ENCODE results near the gene GDI2.
"Not testable (repeated sequence)": the region's sequence is repeated elsewhere in the genome, so short reads cannot be mapped to it uniquely, and the experiment has no call there.

GDI2 gene

GRCh38 chr10:5828725-5829124 is 15.5 kb upstream of the GDI2 start:
- in situ Hi-C loops (cut with MboI; ENCODE audit: low sequenced_read_pairs): no loop called here

GRCh38 chr10:5827841-5828240 is 14.6 kb upstream of the GDI2 start:
- in situ Hi-C loops (cut with MboI; ENCODE audit: low sequenced_read_pairs): no loop called here

GRCh38 chr10:5826511-5826910 is 13.3 kb upstream of the GDI2 start:
- in situ Hi-C loops (cut with MboI; ENCODE audit: low sequenced_read_pairs): not testable (repeated sequence)

GRCh38 chr10:5818894-5819293 is 5.7 kb upstream of the GDI2 start:
- in situ Hi-C loops (cut with MboI; ENCODE audit: low sequenced_read_pairs): no loop called here

- in situ Hi-C loops (cut with MboI; ENCODE audit: low sequenced_read_pairs): no loop called here
These were observed 4.8 kb upstream of the GDI2 start for GRCh38 chr10:5818048-5818331.

- in situ Hi-C loops (cut with MboI; ENCODE audit: low sequenced_read_pairs): no loop called here
These were observed 4.3 kb upstream of the GDI2 start for GRCh38 chr10:5817322-5818047.

GRCh38 chr10:5816170-5816569 is 2.9 kb upstream of the GDI2 start:
- in situ Hi-C loops (cut with MboI; ENCODE audit: low sequenced_read_pairs): no loop called here

GRCh38 chr10:5814110-5815107 is 1.2 kb upstream of the GDI2 start:
- in situ Hi-C loops (cut with MboI; ENCODE audit: low sequenced_read_pairs): no loop called here

GRCh38 chr10:5813091-5813340 is 218 bp downstream of the GDI2 start:
- in situ Hi-C loops (cut with MboI; ENCODE audit: low sequenced_read_pairs): no loop called here

GRCh38 chr10:5812283-5813090 is 747 bp downstream of the GDI2 start:
- in situ Hi-C loops (cut with MboI; ENCODE audit: low sequenced_read_pairs): no loop called here

- in situ Hi-C loops (cut with MboI; ENCODE audit: low sequenced_read_pairs): no loop called here
These were observed 1.8 kb downstream of the GDI2 start for GRCh38 chr10:5811387-5811821.

- in situ Hi-C loops (cut with MboI; ENCODE audit: low sequenced_read_pairs): no loop called here
These were observed 3.0 kb downstream of the GDI2 start for GRCh38 chr10:5810225-5810624.

GRCh38 chr10:5809527-5810154 is 3.6 kb downstream of the GDI2 start:
- in situ Hi-C loops (cut with MboI; ENCODE audit: low sequenced_read_pairs): no loop called here

GRCh38 chr10:5808783-5809392 is 4.3 kb downstream of the GDI2 start:
- in situ Hi-C loops (cut with MboI; ENCODE audit: low sequenced_read_pairs): not testable (repeated sequence)

GRCh38 chr10:5806745-5807144 is 6.5 kb downstream of the GDI2 start:
- in situ Hi-C loops (cut with MboI; ENCODE audit: low sequenced_read_pairs): no loop called here

GRCh38 chr10:5805711-5806110 is 7.5 kb downstream of the GDI2 start:
- in situ Hi-C loops (cut with MboI; ENCODE audit: low sequenced_read_pairs): no loop called here

- in situ Hi-C loops (cut with MboI; ENCODE audit: low sequenced_read_pairs): no loop called here
These were observed 8.0 kb downstream of the GDI2 start for GRCh38 chr10:5805260-5805659.

- in situ Hi-C loops (cut with MboI; ENCODE audit: low sequenced_read_pairs): no loop called here
These were observed 8.8 kb downstream of the GDI2 start for GRCh38 chr10:5804386-5804785.

- in situ Hi-C loops (cut with MboI; ENCODE audit: low sequenced_read_pairs): no loop called here
These were observed 12.5 kb downstream of the GDI2 start for GRCh38 chr10:5800782-5801181.

- in situ Hi-C loops (cut with MboI; ENCODE audit: low sequenced_read_pairs): no loop called here
These were observed 19.0 kb downstream of the GDI2 start for GRCh38 chr10:5794236-5794635.

GRCh38 chr10:5789626-5790025 is 23.6 kb downstream of the GDI2 start:
- in situ Hi-C loops (cut with MboI; ENCODE audit: low sequenced_read_pairs): no loop called here

All from HL-60/S4 treated with phorbol 12-myristate 13-acetate at 8.2 ng/mL for 4 days and 3 days (cell line).